Left lung (tissue), 10 donors: ENCODE results near the gene SLC2A11. TPM values are rescaled to one million over a fixed set of nuclear protein-coding genes. Genes with fewer than 3 reads are reported as not detected.

Source experiments
- ATAC-seq: fragments of 200-7000 bp; cut with Tn5 transposase; one replicate; pipeline ENCODE4 v1.9.1; 2020; ENCODE audit warnings: moderate library complexity
- DNase-seq, 4 donors: peaks; one replicate each; pipeline ENCODE4 v3.0.0-alpha.2; 2013 to 2020
- H3K27ac ChIP-seq, 2 donors: fragments of 200-600 bp; sonication (generic) in 1 of 2; one replicate each; pipeline versions ENCODE4 v1.5.0 to v1.8.0; 2020 to 2021
- H3K27me3 ChIP-seq, 2 donors: fragments of 200-600 bp; sonication (generic) in 1 of 2; one replicate each; pipeline versions ENCODE4 v1.5.0 to v1.8.0; 2020 to 2021
- H3K36me3 ChIP-seq, 2 donors: fragments of 200-600 bp; sonication (generic) in 1 of 2; one replicate each; pipeline versions ENCODE4 v1.5.0 to v1.8.0; 2020 to 2021
- H3K4me1 ChIP-seq, 2 donors: fragments of 200-600 bp; one replicate each; pipeline ENCODE4 v1.8.0; 2021
- H3K4me3 ChIP-seq, 2 donors: fragments of 200-600 bp; sonication (generic) in 1 of 2; one replicate each; pipeline versions ENCODE4 v1.5.0 to v1.8.0; 2020 to 2021; ENCODE audit warnings: mild to moderate bottlenecking in 1 of 2
- H3K9me3 ChIP-seq, 2 donors: fragments of 200-600 bp; sonication (generic) in 1 of 2; one replicate each; pipeline versions ENCODE4 v1.5.0 to v1.8.0; 2020 to 2021
- intact Hi-C, 2 donors: fragments of 100-400 bp; cut with DNase I; formaldehyde crosslinking; loops; one replicate each; pipeline versions ENCODE4 v1.11.2 to v1.14.2; 2022
- polyA plus RNA-seq, 6 donors: library from polyadenylated mRNA; unstranded; fragments of 120-200 nt; gene quantifications; one replicate each; pipeline ENCODE4 v1.2.1, GENCODE V29; 2013; ENCODE audit not compliant: insufficient read length in 6 of 6
- total RNA-seq, 2 donors: library from RNA; stranded (reverse); fragmentation: NEBNext Ultra II Directional; extraction: Animal tissue kit (Norgen Biotek cat#: 25700); gene quantifications; one replicate each; pipeline ENCODE4 v1.2.1, GENCODE V29; 2021
- TF ChIP-seq, protein P1 (sequence below), 2 donors: fragments of 200-600 bp; sonication (generic) in 1 of 2; IDR thresholded peaks; one replicate each; pipeline versions ENCODE4 v1.5.0 to v1.8.0; 2021; ENCODE audit warnings: antibody characterized with exemption in 2 of 2
- donor health status: DM: no; HTN: yes; CAD: no.
- donor health status: DM: no; HTN: no; CAD: no.

Gene SLC2A11
- total and polyA plus RNA-seq, 8 donors = 9.9 to 26.7 (median 18.9) TPM

DNA sequence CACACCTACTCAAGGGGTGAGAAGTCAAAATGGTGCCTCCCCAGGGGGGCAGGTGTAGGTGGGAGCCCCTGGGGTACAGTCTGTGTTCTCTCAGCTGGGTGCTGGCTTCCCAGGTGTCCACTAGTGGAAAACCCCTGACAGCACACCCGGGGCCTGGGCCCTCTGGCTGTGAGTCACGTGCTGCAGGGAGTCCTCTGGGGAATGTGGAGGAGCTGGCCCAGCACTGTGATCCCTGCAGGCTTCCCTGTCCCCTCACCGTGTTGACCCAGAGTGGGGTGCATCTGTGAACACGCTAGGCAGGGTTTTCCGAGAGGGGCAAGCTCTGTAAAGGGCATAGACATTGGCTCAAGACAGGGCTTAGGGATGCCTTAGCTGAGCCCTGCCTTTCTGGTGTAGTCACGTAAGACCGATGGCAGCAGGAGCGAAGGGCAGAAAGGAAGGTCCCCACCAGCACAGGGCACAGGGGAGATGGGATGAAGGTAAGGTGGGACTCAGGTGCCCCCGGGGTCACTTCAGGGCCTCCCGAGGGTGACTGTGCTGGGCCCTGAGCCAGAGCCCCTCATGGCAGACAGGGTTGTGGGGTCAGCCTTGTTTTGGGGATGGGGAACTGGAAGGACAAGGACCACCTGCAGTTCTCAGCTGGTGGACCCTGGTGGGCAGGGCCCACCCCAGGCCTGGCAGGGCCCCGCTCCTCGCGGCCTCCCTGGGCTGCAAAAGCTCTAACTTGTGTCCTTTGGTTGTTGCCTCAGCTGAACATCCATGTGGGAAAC lies 33.0 kb upstream of the SLC2A11 start:
- Histone ChIP-seq H3K36me3 (peaks cover 0 to 99% of the 10 kb centered on the region in 2 donors), H3K4me1 (no peaks in the 10 kb centered on the region), H3K9me3 (no peaks in the 10 kb centered on the region), H3K27ac (no peak overlapping the region), H3K4me3 (no peak overlapping the region), H3K27me3 (no peaks in the 10 kb centered on the region)
- TF ChIP-seq, protein P1, sequence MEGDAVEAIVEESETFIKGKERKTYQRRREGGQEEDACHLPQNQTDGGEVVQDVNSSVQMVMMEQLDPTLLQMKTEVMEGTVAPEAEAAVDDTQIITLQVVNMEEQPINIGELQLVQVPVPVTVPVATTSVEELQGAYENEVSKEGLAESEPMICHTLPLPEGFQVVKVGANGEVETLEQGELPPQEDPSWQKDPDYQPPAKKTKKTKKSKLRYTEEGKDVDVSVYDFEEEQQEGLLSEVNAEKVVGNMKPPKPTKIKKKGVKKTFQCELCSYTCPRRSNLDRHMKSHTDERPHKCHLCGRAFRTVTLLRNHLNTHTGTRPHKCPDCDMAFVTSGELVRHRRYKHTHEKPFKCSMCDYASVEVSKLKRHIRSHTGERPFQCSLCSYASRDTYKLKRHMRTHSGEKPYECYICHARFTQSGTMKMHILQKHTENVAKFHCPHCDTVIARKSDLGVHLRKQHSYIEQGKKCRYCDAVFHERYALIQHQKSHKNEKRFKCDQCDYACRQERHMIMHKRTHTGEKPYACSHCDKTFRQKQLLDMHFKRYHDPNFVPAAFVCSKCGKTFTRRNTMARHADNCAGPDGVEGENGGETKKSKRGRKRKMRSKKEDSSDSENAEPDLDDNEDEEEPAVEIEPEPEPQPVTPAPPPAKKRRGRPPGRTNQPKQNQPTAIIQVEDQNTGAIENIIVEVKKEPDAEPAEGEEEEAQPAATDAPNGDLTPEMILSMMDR (IDR thresholded peaks at IDR 0.05) = no peak
- ATAC-seq (no peak), DNase-seq (peak in 1 of 4 donors; percentile 47)
- intact Hi-C loops = no loop called here

DNA sequence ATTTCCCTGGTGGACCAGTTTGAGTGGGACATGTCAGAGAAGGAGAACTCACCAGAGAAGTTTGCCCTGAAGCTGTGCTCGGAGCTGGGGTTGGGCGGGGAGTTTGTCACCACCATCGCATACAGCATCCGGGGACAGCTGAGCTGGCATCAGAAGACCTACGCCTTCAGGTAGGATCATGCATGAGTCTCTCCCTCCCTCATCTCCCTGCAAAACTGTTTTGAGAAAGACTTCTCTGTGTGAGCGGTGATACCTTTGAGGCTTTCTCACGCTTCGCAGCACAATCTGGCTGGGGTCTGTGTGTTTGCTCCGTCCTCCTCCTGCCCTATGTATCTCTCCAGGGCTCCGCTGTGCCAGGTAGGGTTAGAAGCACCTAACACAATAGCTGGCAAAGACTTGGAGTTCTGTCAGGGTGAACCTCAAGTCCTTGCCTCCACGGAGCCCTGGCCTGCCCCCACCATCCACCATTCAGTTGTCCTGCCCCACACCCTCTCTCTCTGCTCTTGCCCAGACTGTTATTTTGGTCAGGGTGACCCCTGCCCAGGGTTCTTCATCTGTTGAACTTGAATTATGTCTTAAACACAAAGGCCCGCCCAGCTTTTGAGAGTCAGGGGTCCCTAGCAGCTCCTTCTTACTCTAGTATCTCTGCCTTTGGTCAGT lies 32.3 kb upstream of the SLC2A11 start:
- intact Hi-C loops = no loop called here

DNA sequence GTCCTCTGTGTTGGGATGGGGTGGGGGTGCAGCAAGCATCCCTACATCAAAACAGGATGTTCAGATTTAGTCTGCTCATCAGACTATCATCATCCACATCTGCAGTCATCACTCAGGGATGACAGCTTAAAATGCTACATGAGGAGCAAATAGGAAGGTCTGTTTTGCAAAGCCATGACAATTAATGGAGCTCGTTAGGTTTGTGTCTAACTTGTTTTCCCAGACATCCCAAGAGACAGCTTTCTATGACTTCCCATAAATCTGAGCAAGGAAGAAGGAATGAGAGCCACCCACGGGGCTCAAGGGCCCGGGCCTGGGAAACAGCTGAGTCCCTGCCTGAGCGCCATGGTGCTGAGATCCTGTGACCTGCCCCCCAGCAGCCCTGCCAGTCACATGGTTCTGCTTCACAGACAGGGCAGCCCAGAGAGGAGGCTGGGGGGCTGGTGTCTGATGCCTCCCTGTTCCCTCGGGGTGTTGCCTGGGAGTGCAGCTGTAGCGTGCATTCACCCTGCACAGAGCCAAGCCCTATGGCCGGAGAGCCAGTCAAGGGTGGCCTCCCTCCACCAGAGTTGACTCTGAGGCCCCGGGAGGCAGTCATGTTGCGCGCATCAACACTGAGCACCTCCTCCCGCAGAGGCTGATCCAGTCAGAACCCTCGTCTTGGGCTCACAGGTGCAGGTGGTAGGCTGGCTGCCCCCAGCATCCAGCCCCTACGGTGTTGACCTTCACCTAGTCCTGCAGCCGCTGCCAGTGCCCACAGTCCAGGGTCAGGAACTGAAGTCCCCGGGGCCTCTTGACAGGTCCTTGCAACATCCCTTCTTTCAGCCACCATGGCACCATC lies 30.9 kb upstream of the SLC2A11 start:
- Histone ChIP-seq H3K36me3 (peaks cover 0 to 98% of the 10 kb centered on the region in 2 donors), H3K4me3 (no peak overlapping the region), H3K4me1 (no peaks in the 10 kb centered on the region), H3K27me3 (no peaks in the 10 kb centered on the region), H3K9me3 (no peaks in the 10 kb centered on the region), H3K27ac (no peak overlapping the region)
- no peak for DNase-seq
- intact Hi-C loops = no loop called here
- TF ChIP-seq, protein P1 (IDR thresholded peaks at IDR 0.05) = no peak
- ATAC-seq = no peak

More for the DNA sequence above, 32.3 kb upstream of the SLC2A11 start:
- DNase-seq (peak in 1 of 4 donors; percentile 5), ATAC-seq (no peak)
- Histone ChIP-seq H3K27me3 (no peaks in the 10 kb centered on the region), H3K4me3 (no peak overlapping the region), H3K4me1 (no peaks in the 10 kb centered on the region), H3K27ac (no peak overlapping the region), H3K9me3 (no peaks in the 10 kb centered on the region), H3K36me3 (peaks cover 0 to 99% of the 10 kb centered on the region in 2 donors)
- TF ChIP-seq, protein P1 (IDR thresholded peaks at IDR 0.05) = no peak

DNA sequence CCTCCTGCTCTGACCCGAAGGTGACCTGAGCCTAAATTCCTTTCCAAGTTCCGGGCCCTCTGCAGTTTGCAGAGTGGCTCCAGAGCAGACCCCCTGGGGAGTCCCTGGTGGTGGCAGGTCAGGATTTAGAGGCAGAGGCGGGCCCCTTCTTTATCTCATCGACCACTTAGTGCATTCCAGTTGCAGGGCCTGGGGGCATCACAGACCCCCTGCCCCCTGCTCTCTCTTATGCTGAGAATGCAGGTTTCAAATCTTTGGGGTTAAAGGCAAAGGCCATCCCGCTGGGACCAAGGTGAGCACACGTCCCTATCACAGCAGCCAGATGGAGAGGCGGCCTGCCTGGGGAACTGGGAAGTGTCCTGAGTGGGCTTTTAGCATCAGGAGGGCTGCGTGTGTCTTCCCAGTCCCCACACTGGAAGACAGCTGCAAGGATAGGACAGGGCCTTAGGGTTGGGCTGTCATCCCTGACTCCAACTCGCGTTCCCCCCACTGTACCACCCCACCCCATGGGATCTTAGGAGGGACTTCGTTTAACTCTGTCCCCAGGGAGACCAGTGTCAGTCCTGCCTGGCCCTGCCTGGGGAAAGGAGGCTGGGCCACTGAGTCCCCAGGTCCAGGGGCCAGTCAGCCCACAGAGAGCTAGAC lies 30.2 kb upstream of the SLC2A11 start:
- DNase-seq (no peak), ATAC-seq (no peak)
- Histone ChIP-seq H3K27ac (no peak overlapping the region), H3K9me3 (no peaks in the 10 kb centered on the region), H3K36me3 (peaks cover 0 to 98% of the 10 kb centered on the region in 2 donors), H3K27me3 (no peaks in the 10 kb centered on the region), H3K4me1 (no peaks in the 10 kb centered on the region), H3K4me3 (no peak overlapping the region)
- TF ChIP-seq, protein P1 (IDR thresholded peaks at IDR 0.05) = no peak
- intact Hi-C loops = no loop called here
